LNCAP (cell line): ENCODE results near the gene KL.

Source experiments
- CTCF ChIP-seq: fragments of 450-650 bp; IDR thresholded peaks from 2 replicates; pipeline ENCODE4 v1.5.1; 2017; ENCODE audit warnings: mild to moderate bottlenecking

Gene KL

DNA sequence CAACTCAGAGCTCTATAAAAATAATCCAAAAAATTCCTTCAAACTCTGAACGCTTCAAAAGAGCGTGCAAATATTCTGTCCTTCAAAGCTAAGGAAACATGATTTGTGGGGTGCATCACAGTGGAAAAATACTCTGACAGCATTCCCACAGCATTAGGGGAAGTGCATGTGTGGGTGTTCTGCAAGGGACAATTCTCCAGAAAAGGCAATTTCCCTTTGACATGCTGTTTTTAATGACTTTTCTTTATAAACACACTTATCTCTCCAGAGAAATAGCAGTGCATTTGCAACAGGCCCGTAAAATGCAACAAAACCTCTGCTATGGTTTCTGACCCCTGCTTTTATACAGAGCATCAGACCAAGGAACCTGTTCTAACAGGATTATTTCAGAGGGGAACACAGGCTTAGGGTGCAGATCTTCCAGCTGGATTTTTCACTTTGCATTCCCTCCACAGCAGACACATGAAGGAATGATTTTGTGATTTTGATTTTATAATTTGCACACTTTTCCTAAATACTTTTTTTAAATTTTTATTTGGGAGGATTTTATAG, 42.6 kb downstream of the KL start:
- TF ChIP-seq CTCF: no peak

- no peak for TF ChIP-seq CTCF
Observed at GRCh38 chr13:33060815-33061214, 44.6 kb downstream of the KL start.

DNA sequence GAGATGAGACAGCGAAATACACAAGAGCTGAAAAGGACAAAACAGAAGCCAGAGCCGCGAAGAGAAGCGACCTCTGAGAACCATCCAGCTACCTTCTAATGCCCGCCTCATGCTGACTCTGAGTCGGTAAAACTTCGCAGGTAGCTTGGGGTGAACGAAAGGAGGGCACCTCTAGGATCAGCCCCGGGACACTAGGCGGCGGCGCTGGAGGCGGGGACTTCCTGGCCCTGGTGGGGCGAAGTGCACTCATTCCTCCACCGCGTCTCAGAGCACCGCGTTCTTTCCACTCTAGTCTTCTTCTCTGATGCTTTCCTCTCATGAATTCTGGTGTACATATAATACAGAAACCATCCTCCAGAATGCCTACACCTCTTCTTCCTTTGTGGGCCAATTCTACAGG, 50.1 kb downstream of the KL start:
- TF ChIP-seq CTCF: no peak

DNA sequence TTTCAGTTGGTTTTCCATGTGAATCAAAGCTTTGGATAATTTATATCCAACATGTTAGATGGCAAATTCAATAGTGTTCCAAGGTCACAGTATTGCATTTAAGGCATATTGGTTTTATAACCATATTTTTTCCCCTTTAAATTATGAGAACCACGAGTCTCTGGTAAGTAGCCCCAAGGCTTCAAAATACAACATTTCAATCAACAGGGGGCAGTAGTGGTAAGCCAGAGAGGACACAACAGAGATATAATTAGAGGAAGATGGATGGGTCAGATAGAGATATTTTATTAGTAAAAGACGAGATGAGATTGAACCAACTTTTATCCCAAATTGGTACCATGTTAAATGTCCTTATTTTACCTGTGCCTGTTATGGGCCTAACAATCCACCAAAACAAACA, 53.1 kb downstream of the KL start:
- no peak; the same call in 1 of the 2 replicates for TF ChIP-seq CTCF

- TF ChIP-seq CTCF: no peak
Observed at GRCh38 chr13:33070713-33071112, 54.5 kb downstream of the KL start.

DNA sequence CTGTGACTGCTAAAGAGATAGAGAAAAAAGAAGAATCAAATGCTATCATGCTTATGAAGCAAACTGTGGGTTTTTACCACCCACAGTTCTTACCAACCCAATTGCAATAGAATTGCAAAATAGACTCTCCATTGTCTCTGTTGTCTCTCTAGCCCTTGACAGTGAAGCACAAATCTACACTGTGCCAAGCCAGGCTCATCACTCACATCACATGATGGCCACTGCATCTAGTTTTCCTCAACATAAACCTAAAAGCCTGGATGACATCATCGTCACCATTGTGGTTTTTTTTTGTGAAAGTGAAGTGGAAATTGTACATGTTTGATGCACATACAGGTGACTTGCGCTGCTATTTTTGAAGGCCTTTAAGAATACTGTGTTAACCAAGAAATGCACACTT, 56.1 kb downstream of the KL start:
- no peak for TF ChIP-seq CTCF

DNA sequence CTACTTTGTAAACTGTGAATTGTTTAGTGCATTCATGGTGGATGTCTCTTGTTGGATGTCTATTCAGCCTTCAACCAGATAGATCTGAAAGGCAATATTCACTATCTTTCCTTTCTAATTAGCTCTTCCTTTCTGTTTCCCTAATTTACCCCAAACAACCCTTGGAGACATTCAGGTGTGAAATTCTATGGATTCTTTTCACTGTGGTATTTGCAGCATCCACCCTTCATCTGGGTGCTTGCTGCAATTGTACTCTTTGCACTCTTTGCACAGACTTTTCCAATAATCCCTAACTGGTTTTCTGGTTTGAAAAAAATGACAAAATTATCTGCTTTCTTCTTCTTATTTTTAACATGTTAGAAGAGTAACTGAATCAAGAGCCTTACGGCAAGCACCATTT, 56.5 kb downstream of the KL start:
- no peak for TF ChIP-seq CTCF

GRCh38 chr13:33073338-33073737, 57.1 kb downstream of the KL start:
- no peak for TF ChIP-seq CTCF
